Natural killer cell (primary cell): ENCODE data around the gene TAF15. TPM values are rescaled to one million over a fixed set of nuclear protein-coding genes. Genes with fewer than 3 reads are reported as not detected.

Experiments used
- ATAC-seq, 3 donors: fragments of 150-1000 bp in 2 of 3; fragments of 200-7000 bp in 1 of 3; cut with Tn5 transposase; 1 replicate in 1 of 3; 2 replicates in 2 of 3; pipeline ENCODE4 v1.10.0; 2021; ENCODE audit warnings: mild to moderate bottlenecking in 2 of 3, moderate library complexity in 2 of 3
- DNase-seq, 2 donors: peaks; one replicate each; pipeline versions ENCODE4 v3.0.0 to v3.0.0-alpha.2; 2013 to 2021; ENCODE audit warnings: mixed read lengths in 1 of 2
- H3K27ac ChIP-seq: one replicate; pipeline ENCODE4 v1.5.1; 2013; ENCODE audit warnings: mild to moderate bottlenecking, low read length
- H3K27me3 ChIP-seq: one replicate; pipeline ENCODE4 v1.6.1; 2013; ENCODE audit warnings: low read length; ENCODE audit not compliant: control insufficient read depth, insufficient read depth
- H3K36me3 ChIP-seq: one replicate; pipeline ENCODE4 v1.6.1; 2013; ENCODE audit warnings: low read length; ENCODE audit not compliant: control insufficient read depth, insufficient read depth
- H3K4me1 ChIP-seq: one replicate; pipeline ENCODE4 v1.6.1; 2013; ENCODE audit warnings: low read length; ENCODE audit not compliant: control insufficient read depth, insufficient read depth
- H3K4me3 ChIP-seq: one replicate; pipeline ENCODE4 v1.5.1; 2013; ENCODE audit warnings: low read length
- H3K9me3 ChIP-seq: one replicate; pipeline ENCODE4 v1.6.1; 2013; ENCODE audit warnings: low read length; ENCODE audit not compliant: control insufficient read depth, insufficient read depth
- H3K27ac Mint-ChIP-seq, 2 donors: one replicate each; pipeline ENCODE4 v1.8.0; 2022; ENCODE audit warnings: mild to moderate bottlenecking in 2 of 2, mixed read lengths in 2 of 2, moderate library complexity in 1 of 2
- H3K27me3 Mint-ChIP-seq, 2 donors: one replicate each; pipeline ENCODE4 v1.8.0; 2022; ENCODE audit warnings: low read depth in 2 of 2, mixed read lengths in 2 of 2
- H3K36me3 Mint-ChIP-seq: one replicate; pipeline ENCODE4 v1.8.0; 2022; ENCODE audit warnings: mixed read lengths
- H3K4me1 Mint-ChIP-seq, 2 donors: one replicate each; pipeline ENCODE4 v1.8.0; 2022; ENCODE audit warnings: mixed read lengths in 2 of 2
- H3K4me3 Mint-ChIP-seq: one replicate; pipeline ENCODE4 v1.8.0; 2022; ENCODE audit warnings: mild to moderate bottlenecking, moderate library complexity, mixed read lengths
- H3K9me3 Mint-ChIP-seq, 2 donors: one replicate each; pipeline ENCODE4 v1.8.0; 2022; ENCODE audit warnings: mixed read lengths in 2 of 2
- CTCF ChIP-seq: fragments of 200-600 bp; IDR thresholded peaks from one replicate; pipeline ENCODE4 v1.8.0; 2022; ENCODE audit warnings: antibody characterized with exemption
- WGBS: methylation state at CpG from one replicate; pipeline ENCODE4 v1.1.7; 2013; ENCODE audit warnings: missing lambda C conversion rate; ENCODE audit not compliant: insufficient coverage; 5-methylcytosine and 5-hydroxymethylcytosine counted together
- intact Hi-C: fragments of 100-400 bp; cut with micrococcal nuclease; formaldehyde crosslinking; loops from one replicate; pipeline ENCODE4 v1.14.2; 2022
- total RNA-seq, 4 donors: library from RNA; stranded (reverse); fragments of 120-200 nt in 1 of 4; gene quantifications; one replicate each; pipeline versions ENCODE4 v1.2.3 to v1.2.4, GENCODE V29; 2013 to 2022

TAF15 gene
- total RNA-seq, 3 donors from 2014 or later (not counting 1 experiment from before 2014, with no cell fraction given): 214 to 253 (median 214) TPM

- H3K4me3 ChIP-seq: peak overlapping the region; percentile 22
- H3K27me3 Mint-ChIP-seq: no peaks in the 10 kb centered on the region
- DNase-seq (no peak), ATAC-seq (no peak)
- no peaks in the 10 kb centered on the region for H3K9me3 ChIP-seq
- TF ChIP-seq CTCF: no peak
- WGBS: 66% methylated on average over 3 of the region's 3 CpGs
- peaks cover 63% of the 10 kb centered on the region for H3K4me1 ChIP-seq
- H3K36me3 ChIP-seq: peaks cover 42% of the 10 kb centered on the region
- peak overlapping the region; percentile 93 to 99 for H3K27ac Mint-ChIP-seq
- H3K36me3 Mint-ChIP-seq: peaks cover 7% of the 10 kb centered on the region
- H3K4me3 Mint-ChIP-seq: peak overlapping the region; percentile 91
- H3K9me3 Mint-ChIP-seq: no peaks in the 10 kb centered on the region
- H3K27ac ChIP-seq: peak overlapping the region; percentile 64
- intact Hi-C loops: loop anchor here (10.0 kb wide), 1 partner anchor 1068 kb away; the partner anchor contains the start of gene AATF
- peaks cover 72 to 81% of the 10 kb centered on the region in 2 donors for H3K4me1 Mint-ChIP-seq
- no peaks in the 10 kb centered on the region for H3K27me3 ChIP-seq
Measured at GRCh38 chr17:35876534-35876933, 67.2 kb downstream of the TAF15 start.

GRCh38 chr17:35877345-35878029 is 68.2 kb downstream of the TAF15 start:
- no peak for TF ChIP-seq CTCF
- DNase-seq: no peak
- intact Hi-C loops: loop anchor here (10.0 kb wide), 1 partner anchor 1067 kb away; the partner anchor contains the start of gene AATF
- Mint-ChIP-seq H3K27me3 (no peaks in the 10 kb centered on the region), H3K9me3 (no peaks in the 10 kb centered on the region), H3K4me3 (peak overlapping the region; percentile 91), H3K36me3 (peaks cover 7% of the 10 kb centered on the region), H3K4me1 (peaks cover 66 to 78% of the 10 kb centered on the region in 2 donors), H3K27ac (peak overlapping the region; percentile 93 to 99)
- H3K9me3 ChIP-seq: no peaks in the 10 kb centered on the region
- peak overlapping the region; percentile 34 for H3K27ac ChIP-seq
- H3K27me3 ChIP-seq: no peaks in the 10 kb centered on the region
- H3K36me3 ChIP-seq: peaks cover 37% of the 10 kb centered on the region
- peaks cover 55% of the 10 kb centered on the region for H3K4me1 ChIP-seq
- no peak for ATAC-seq
- H3K4me3 ChIP-seq: peak overlapping the region; percentile 22

- H3K4me3 Mint-ChIP-seq: peak overlapping the region; percentile 91
- peaks cover 61 to 74% of the 10 kb centered on the region in 2 donors for H3K4me1 Mint-ChIP-seq
- ATAC-seq: no peak
- H3K27me3 ChIP-seq: no peaks in the 10 kb centered on the region
- peak overlapping the region; percentile 48 for H3K27ac ChIP-seq
- no peaks in the 10 kb centered on the region for H3K9me3 Mint-ChIP-seq
- intact Hi-C loops: loop anchor here (10.0 kb wide), 1 partner anchor 1066 kb away; the partner anchor contains the start of gene AATF
- peaks cover 33% of the 10 kb centered on the region for H3K36me3 ChIP-seq
- peak overlapping the region; percentile 93 to 99 for H3K27ac Mint-ChIP-seq
- H3K4me3 ChIP-seq: peak overlapping the region; percentile 65
- DNase-seq: peak in 1 of 2 donors; percentile 35
- WGBS: 60% methylated on average over 4 of the region's 4 CpGs
- no peaks in the 10 kb centered on the region for H3K27me3 Mint-ChIP-seq
- no peak for TF ChIP-seq CTCF
- no peaks in the 10 kb centered on the region for H3K9me3 ChIP-seq
- H3K4me1 ChIP-seq: peaks cover 53% of the 10 kb centered on the region
- peaks cover 7% of the 10 kb centered on the region for H3K36me3 Mint-ChIP-seq
Measured at GRCh38 chr17:35878361-35878760, 69.1 kb downstream of the TAF15 start.
